Stimulated activated CD8-positive, alpha-beta memory T cell treated with anti-CD3 and anti-CD28 coated beads, Interleukin-4, amount 100 ng/mL, for 4 hours (primary cell): ENCODE data around the gene RND1.
"Not testable (repeated sequence)": the region's sequence is repeated elsewhere in the genome, so short reads cannot be mapped to it uniquely, and the experiment has no call there.

Source experiments
- DNase-seq, 2 donors: peaks; one replicate each; pipeline ENCODE4 v3.0.0-alpha.2; 2020; ENCODE audit warnings: low read depth in 2 of 2, low spot score in 1 of 2

Gene RND1

GRCh38 chr12:48868451-48868850, 2.8 kb upstream of the RND1 start:
- DNase-seq, result no peak

GRCh38 chr12:48866052-48866711, 512 bp upstream of the RND1 start:
- no peak for DNase-seq

- DNase-seq, result no peak
Observed at GRCh38 chr12:48863291-48863690, 2.4 kb downstream of the RND1 start.

- no peak for DNase-seq
Observed at GRCh38 chr12:48862760-48863159, 2.9 kb downstream of the RND1 start.

GRCh38 chr12:48861111-48861510, 4.6 kb downstream of the RND1 start:
- DNase-seq, result no peak

GRCh38 chr12:48860236-48860635, 5.4 kb downstream of the RND1 start:
- not testable (repeated sequence) for DNase-seq

- no peak for DNase-seq
Observed at GRCh38 chr12:48859607-48860006, 6.1 kb downstream of the RND1 start.

GRCh38 chr12:48858043-48858442, 7.6 kb downstream of the RND1 start:
- DNase-seq, result no peak

- DNase-seq, result no peak
Observed at GRCh38 chr12:48857278-48857994, 8.2 kb downstream of the RND1 start.

- no peak for DNase-seq
Observed at GRCh38 chr12:48856379-48856778, 9.3 kb downstream of the RND1 start.

GRCh38 chr12:48854932-48855331, 10.7 kb downstream of the RND1 start:
- not testable (repeated sequence) for DNase-seq

GRCh38 chr12:48854488-48854887, 11.2 kb downstream of the RND1 start:
- DNase-seq, result no peak

GRCh38 chr12:48852734-48853688, 12.7 kb downstream of the RND1 start:
- peak; percentile 66 to 90 for DNase-seq

GRCh38 chr12:48851883-48852733, 13.6 kb downstream of the RND1 start, which contains the start of gene DDX23:
TSS of gene DDX23 (minus strand) at chr12:48852163. CDS start at chr12:48845782, 6,381 bp downstream.
- peak; percentile 78 to 88 for DNase-seq

GRCh38 chr12:48842021-48842420, 23.6 kb downstream of the RND1 start:
- DNase-seq, result not testable (repeated sequence)

GRCh38 chr12:48838048-48838447, 27.6 kb downstream of the RND1 start:
- DNase-seq, result no peak

- DNase-seq, result no peak
Observed at GRCh38 chr12:48832321-48833060, 33.2 kb downstream of the RND1 start.

GRCh38 chr12:48831257-48831656, 34.4 kb downstream of the RND1 start:
- DNase-seq, result no peak

- no peak for DNase-seq
Observed at GRCh38 chr12:48828841-48829575, 36.7 kb downstream of the RND1 start.
